Measurements from ENCODE around the gene MMUT. TPM values are rescaled to one million over a fixed set of nuclear protein-coding genes. Genes with fewer than 3 reads are reported as not detected.
A peak's percentile ranks its signal among the peaks of the same experiment; 100 is the strongest.

MMUT gene
- total RNA-seq, 1 donor from 2014 or later: 18.4 TPM

- Mint-ChIP-seq H3K4me3 (ENCODE audit: unreplicated experiment) (no peak overlapping the region), H3K9me3 (ENCODE audit: unreplicated experiment) (no peaks in the 10 kb centered on the region), H3K27ac (ENCODE audit: unreplicated experiment) (no peak overlapping the region), H3K36me3 (ENCODE audit: low read depth, unreplicated experiment) (no peaks in the 10 kb centered on the region), H3K27me3 (ENCODE audit: unreplicated experiment) (no peaks in the 10 kb centered on the region), H3K4me1 (ENCODE audit: unreplicated experiment) (no peaks in the 10 kb centered on the region)
- DNase-seq (ENCODE audit: low spot score): no peak
- TF ChIP-seq CTCF (IDR thresholded peaks at IDR 0.05; ENCODE audit: unreplicated experiment): no peak
Observed at GRCh38 chr6:49423817-49424216, 39.2 kb downstream of the MMUT start.

DNA sequence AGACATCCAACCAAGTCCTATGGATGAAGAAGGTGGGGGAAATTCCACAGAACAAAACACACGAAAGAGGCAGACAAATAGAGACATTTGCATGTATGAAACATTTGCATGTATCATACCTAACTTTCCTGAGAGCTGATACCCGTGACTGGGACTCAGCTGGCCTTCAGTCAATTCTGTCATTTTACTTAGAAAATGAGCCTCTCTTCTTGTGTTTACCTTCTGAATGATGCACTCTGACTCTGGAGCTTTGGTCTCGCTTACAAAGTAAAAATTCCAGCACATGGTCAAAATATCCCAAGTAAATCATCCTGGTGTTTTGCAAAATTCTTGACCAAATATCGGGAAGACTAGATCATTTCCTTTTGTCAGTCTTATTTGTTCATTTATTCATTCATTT, 46.9 kb downstream of the MMUT start:
- Mint-ChIP-seq H3K27ac (ENCODE audit: unreplicated experiment) (no peak overlapping the region), H3K4me1 (ENCODE audit: unreplicated experiment) (no peaks in the 10 kb centered on the region), H3K4me3 (ENCODE audit: unreplicated experiment) (no peak overlapping the region), H3K36me3 (ENCODE audit: low read depth, unreplicated experiment) (no peaks in the 10 kb centered on the region), H3K27me3 (ENCODE audit: unreplicated experiment) (no peaks in the 10 kb centered on the region), H3K9me3 (ENCODE audit: unreplicated experiment) (no peaks in the 10 kb centered on the region)
- no peak for TF ChIP-seq CTCF (IDR thresholded peaks at IDR 0.05; ENCODE audit: unreplicated experiment)
- no peak for DNase-seq (ENCODE audit: low spot score)

GRCh38 chr6:49415358-49415757, 47.7 kb downstream of the MMUT start:
- Mint-ChIP-seq H3K4me3 (ENCODE audit: unreplicated experiment) (no peak overlapping the region), H3K36me3 (ENCODE audit: low read depth, unreplicated experiment) (no peaks in the 10 kb centered on the region), H3K9me3 (ENCODE audit: unreplicated experiment) (no peaks in the 10 kb centered on the region), H3K27ac (ENCODE audit: unreplicated experiment) (no peak overlapping the region), H3K27me3 (ENCODE audit: unreplicated experiment) (no peaks in the 10 kb centered on the region), H3K4me1 (ENCODE audit: unreplicated experiment) (no peaks in the 10 kb centered on the region)
- TF ChIP-seq CTCF (IDR thresholded peaks at IDR 0.05; ENCODE audit: unreplicated experiment): no peak
- no peak for DNase-seq (ENCODE audit: low spot score)

- DNase-seq (ENCODE audit: low spot score): no peak
- Mint-ChIP-seq H3K36me3 (ENCODE audit: low read depth, unreplicated experiment) (no peaks in the 10 kb centered on the region), H3K4me1 (ENCODE audit: unreplicated experiment) (no peaks in the 10 kb centered on the region), H3K27ac (ENCODE audit: unreplicated experiment) (no peak overlapping the region), H3K4me3 (ENCODE audit: unreplicated experiment) (no peak overlapping the region), H3K9me3 (ENCODE audit: unreplicated experiment) (no peaks in the 10 kb centered on the region), H3K27me3 (ENCODE audit: unreplicated experiment) (peaks cover 2% of the 10 kb centered on the region)
- TF ChIP-seq CTCF (IDR thresholded peaks at IDR 0.05; ENCODE audit: unreplicated experiment): no peak
Observed at GRCh38 chr6:49410564-49410963, 52.5 kb downstream of the MMUT start.

DNA sequence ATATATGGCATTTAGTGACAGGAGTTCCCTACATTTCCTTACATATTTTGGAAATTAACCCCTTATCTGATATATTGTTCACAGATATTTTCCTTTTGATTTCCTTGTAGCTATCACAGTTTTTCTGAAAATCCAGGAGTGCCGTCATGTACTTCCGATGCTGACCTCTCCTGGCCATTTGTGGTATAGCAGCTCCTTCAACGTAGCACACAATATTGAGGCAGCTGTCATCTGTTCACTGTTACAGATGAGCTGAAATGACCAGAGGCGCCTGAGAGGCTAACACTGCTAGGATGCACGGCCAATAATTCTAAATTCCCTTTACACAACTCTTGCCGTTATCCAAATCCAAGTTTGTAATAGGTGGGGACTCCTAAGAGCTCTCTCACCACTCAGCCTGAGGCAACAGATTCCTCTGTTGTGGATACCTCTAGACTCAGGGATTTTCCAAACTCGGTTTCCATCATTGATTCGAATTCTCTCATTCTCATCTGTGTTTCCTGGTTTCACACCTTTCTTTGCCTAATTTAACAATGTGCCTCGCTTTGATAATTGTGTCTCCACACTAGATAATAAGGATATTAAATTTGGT, 53.0 kb downstream of the MMUT start:
- Mint-ChIP-seq H3K27ac (ENCODE audit: unreplicated experiment) (no peak overlapping the region), H3K4me3 (ENCODE audit: unreplicated experiment) (no peak overlapping the region), H3K9me3 (ENCODE audit: unreplicated experiment) (no peaks in the 10 kb centered on the region), H3K36me3 (ENCODE audit: low read depth, unreplicated experiment) (no peaks in the 10 kb centered on the region), H3K27me3 (ENCODE audit: unreplicated experiment) (peaks cover 2% of the 10 kb centered on the region), H3K4me1 (ENCODE audit: unreplicated experiment) (no peaks in the 10 kb centered on the region)
- TF ChIP-seq CTCF (IDR thresholded peaks at IDR 0.05; ENCODE audit: unreplicated experiment): peak; percentile 79
- peak; percentile 79 for DNase-seq (ENCODE audit: low spot score)

All from endothelial cell (in vitro differentiated cells).